ENCODE results near the gene ZMAT2.

DNA sequence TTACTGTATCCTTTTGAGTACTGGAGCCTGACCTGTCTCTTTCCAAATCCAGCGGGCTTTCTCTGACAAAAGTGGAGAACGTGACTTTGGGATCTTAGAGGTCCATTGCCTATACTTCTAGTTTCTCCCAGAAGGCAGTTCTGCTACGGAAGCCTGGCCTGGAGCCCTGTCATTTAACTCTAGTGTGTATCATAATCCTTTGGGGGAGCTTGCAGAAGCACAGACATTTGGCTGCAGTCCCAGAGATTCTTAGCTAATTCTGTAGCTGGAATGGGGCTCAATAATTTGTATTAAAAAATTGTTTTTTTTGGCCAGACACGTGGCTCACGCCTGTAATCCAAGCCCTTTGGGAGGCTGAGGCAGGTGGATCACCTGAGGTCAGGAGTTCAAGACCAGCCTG lies 6.0 kb upstream of the ZMAT2 start:
- TF ChIP-seq CTCF (conservative IDR thresholded peaks at IDR 0.05; ENCODE audit: low read depth, low read length) (no peak), EZH2 (IDR thresholded peaks at IDR 0.05; ENCODE audit: borderline replicate concordance, low read depth, low read length, poor library complexity, severe bottlenecking) (no peak)

Measured in A673 (cell line).